Erythroblast (primary cell): ENCODE measurements around the gene SLC22A31.
"Not testable (repeated sequence)": the region's sequence is repeated elsewhere in the genome, so short reads cannot be mapped to it uniquely, and the experiment has no call there.

Source experiments
- GATA1 ChIP-seq: IDR thresholded peaks from 2 replicates; pipeline ENCODE4 v1.6.1; 2011; ENCODE audit warnings: low read depth, mild to moderate bottlenecking, control low read depth, low read length, moderate library complexity
- POLR2A ChIP-seq: IDR thresholded peaks from 2 replicates; pipeline ENCODE4 v1.6.1; 2011; ENCODE audit warnings: mild to moderate bottlenecking, low read length

DNA sequence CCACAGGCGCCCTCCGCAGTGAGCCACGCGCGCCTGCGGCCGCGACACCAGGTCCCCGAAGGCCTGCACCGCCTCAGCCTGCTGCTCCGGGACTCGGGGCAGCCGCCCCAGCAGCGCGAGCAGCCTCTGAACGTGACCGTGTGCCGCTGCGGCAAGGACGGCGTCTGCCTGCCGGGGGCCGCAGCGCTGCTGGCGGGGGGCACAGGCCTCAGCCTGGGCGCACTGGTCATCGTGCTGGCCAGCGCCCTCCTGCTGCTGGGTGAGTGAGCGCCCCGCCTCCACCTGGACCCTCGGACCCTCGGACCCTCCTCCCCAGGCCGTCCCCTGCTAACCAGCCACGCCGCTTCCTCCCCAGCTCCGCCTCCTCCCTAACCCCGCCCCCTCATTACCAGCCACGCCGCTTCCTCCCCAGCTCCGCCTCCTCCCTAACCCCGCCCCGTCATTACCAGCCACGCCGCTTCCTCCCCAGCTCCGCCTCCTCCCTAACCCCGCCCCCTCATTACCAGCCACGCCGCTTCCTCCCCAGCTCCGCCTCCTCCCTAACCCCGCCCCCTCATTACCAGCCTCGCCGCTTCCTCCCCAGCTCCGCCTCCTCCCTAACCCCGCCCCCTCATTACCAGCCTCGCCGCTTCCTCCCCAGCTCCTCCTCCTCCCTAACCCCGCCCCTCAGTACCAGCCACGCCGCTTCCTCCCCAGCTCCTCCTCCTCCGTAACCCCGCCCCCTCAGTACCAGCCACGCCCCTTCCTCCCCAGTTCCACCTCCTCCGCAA, 8.0 kb downstream of the SLC22A31 start:
- TF ChIP-seq POLR2A, GATA1: not testable (repeated sequence)
